Spleen (tissue), 11 donors: Measurements from ENCODE around the gene COBL. TPM values are rescaled to one million over a fixed set of nuclear protein-coding genes. Genes with fewer than 3 reads are reported as not detected.

Source experiments
- DNase-seq: peaks from one replicate; pipeline ENCODE4 v3.0.0-alpha.2; 2020
- H3K27ac ChIP-seq, 8 donors: fragments of 200-600 bp; sonication (generic) in 7 of 8; 1 replicate in 4 of 8; 2 replicates in 4 of 8; pipeline versions ENCODE4 v1.5.0 to v1.8.0; 2016 to 2021; ENCODE audit warnings: inconsistent platforms in 4 of 8, mild to moderate bottlenecking in 4 of 8, moderate library complexity in 1 of 8
- H3K27me3 ChIP-seq, 7 donors: fragments of 200-600 bp; sonication (generic) in 6 of 7; replicated peaks in 1 of 7; 1 replicate in 4 of 7; 2 replicates in 3 of 7; pipeline versions ENCODE4 v1.5.0 to v1.8.0; 2016 to 2021; ENCODE audit warnings: inconsistent platforms in 3 of 7, mild to moderate bottlenecking in 1 of 7
- H3K36me3 ChIP-seq, 6 donors: fragments of 200-600 bp; sonication (generic) in 5 of 6; 1 replicate in 4 of 6; 2 replicates in 2 of 6; pipeline versions ENCODE4 v1.5.0 to v1.8.0; 2016 to 2021; ENCODE audit warnings: inconsistent platforms in 2 of 6
- H3K4me1 ChIP-seq, 6 donors: fragments of 200-600 bp; sonication (generic) in 5 of 6; 1 replicate in 3 of 6; 2 replicates in 3 of 6; pipeline versions ENCODE4 v1.5.0 to v1.8.0; 2016 to 2021; ENCODE audit warnings: inconsistent platforms in 3 of 6
- H3K4me3 ChIP-seq, 8 donors: fragments of 200-600 bp; sonication (generic) in 7 of 8; 1 replicate in 4 of 8; 2 replicates in 4 of 8; pipeline versions ENCODE4 v1.5.0 to v1.8.0; 2016 to 2021; ENCODE audit warnings: inconsistent platforms in 4 of 8, mild to moderate bottlenecking in 4 of 8, moderate library complexity in 2 of 8
- H3K9me3 ChIP-seq, 8 donors: fragments of 200-600 bp; sonication (generic) in 7 of 8; 1 replicate in 4 of 8; 2 replicates in 4 of 8; pipeline versions ENCODE4 v1.5.0 to v1.8.0; 2016 to 2021; ENCODE audit warnings: inconsistent platforms in 4 of 8
- CTCF ChIP-seq, 11 experiments: fragments of 200-600 bp in 7 of 11; fragments of 450-650 bp in 4 of 11; sonication (generic) in 4 of 11; IDR thresholded peaks in 8 of 11; conservative IDR thresholded peaks in 3 of 11; 1 replicate in 7 of 11; 2 replicates in 4 of 11; pipeline versions ENCODE4 v1.4.0 to v1.8.0; 2016 to 2021; ENCODE audit warnings: antibody characterized with exemption in 11 of 11, inconsistent platforms in 4 of 11, mild to moderate bottlenecking in 1 of 11
- POLR2A ChIP-seq, 3 donors: fragments of 450-650 bp; IDR thresholded peaks; one replicate each; pipeline ENCODE4 v1.5.1; 2017; ENCODE audit warnings: antibody characterized with exemption in 3 of 3, mild to moderate bottlenecking in 1 of 3
- POLR2AphosphoS5 ChIP-seq, 3 donors: sonication (generic); formaldehyde crosslinking; IDR thresholded peaks; one replicate each; pipeline ENCODE4 v1.5.1; 2017; ENCODE audit warnings: antibody characterized with exemption in 3 of 3
- whole genome bisulfite sequencing, 5 donors: extraction: QIAGEN DNeasy Blood & Tissue Kit in 3 of 5; methylation state at CpG; one replicate each; pipeline versions ENCODE4 v1.1.5 to v1.1.7; 2013 to 2018; 5-methylcytosine and 5-hydroxymethylcytosine counted together
- intact Hi-C: fragments of 100-400 bp; cut with DNase I; formaldehyde crosslinking; loops from one replicate; pipeline ENCODE4 v1.15.0; 2023; ENCODE audit warnings: low total_unique reads
- polyA plus RNA-seq, 3 donors: library from polyadenylated mRNA; stranded (reverse); fragments of 200-250 nt; gene quantifications; one replicate each; pipeline ENCODE4 v1.2.1, GENCODE V29; 2013
- total RNA-seq, 7 donors: library from RNA; depleted of rRNA in 3 of 7; stranded (reverse); fragments of >200 nt in 3 of 7; fragmentation: NEBNext Ultra II Directional in 4 of 7; extraction: Animal tissue kit (Norgen Biotek cat#: 25700) in 4 of 7; gene quantifications; one replicate each; pipeline versions ENCODE4 v1.1.0 to v1.2.1, GENCODE V29; 2016 to 2021
- donor health status: healthy with polysubstance abuse.
- donor health status: DM: no; HTN: no; CAD: no; lungs with moderate emphysema.
- donor health status: DM: no; HTN: no; CAD: no.
- donor health status: Bipolar disorder and iron deficiency.
- donor health status: healthy.
- donor health status: DM: no; HTN: no; CAD: no.
- donor health status: DM: yes; HTN: yes; CAD: no.

The COBL gene
- total and polyA plus RNA-seq, 10 donors = 0.09 to 0.80 (median 0.57) TPM; not detected in 1

GRCh38 chr7:51235593-51236313 is 80.9 kb downstream of the COBL start:
- Histone ChIP-seq H3K27me3 (peaks cover 0 to 4% (median 0%) of the 10 kb centered on the region in 7 donors), H3K27ac (no peak overlapping the region), H3K4me3 (no peak overlapping the region), H3K9me3 (no peaks in the 10 kb centered on the region), H3K4me1 (no peaks in the 10 kb centered on the region), H3K36me3 (no peaks in the 10 kb centered on the region)
- DNase-seq = no peak
- TF ChIP-seq POLR2A (IDR thresholded peaks at IDR 0.05) = no peak
- no peak for TF ChIP-seq POLR2AphosphoS5 (IDR thresholded peaks at IDR 0.05)
- TF ChIP-seq CTCF (IDR thresholded peaks at IDR 0.05 in 8 of 11, conservative IDR thresholded peaks at IDR 0.05 in 3 of 11) = no peak
- intact Hi-C loops = no loop called here
- WGBS, 5 donors = 59 to 71% (median 65%) methylated on average over 10 of the region's 10 CpGs

- Histone ChIP-seq H3K9me3 (no peaks in the 10 kb centered on the region), H3K36me3 (no peaks in the 10 kb centered on the region), H3K4me1 (no peaks in the 10 kb centered on the region), H3K4me3 (no peak overlapping the region), H3K27ac (no peak overlapping the region), H3K27me3 (peaks cover 0 to 6% (median 0%) of the 10 kb centered on the region in 7 donors)
- intact Hi-C loops = no loop called here
- no peak for DNase-seq
- 81 to 89% (median 86%) methylated on average over 8 of the region's 8 CpGs for WGBS, 5 donors
- TF ChIP-seq POLR2A (IDR thresholded peaks at IDR 0.05) = no peak
- no peak for TF ChIP-seq CTCF (IDR thresholded peaks at IDR 0.05 in 8 of 11, conservative IDR thresholded peaks at IDR 0.05 in 3 of 11)
- no peak for TF ChIP-seq POLR2AphosphoS5 (IDR thresholded peaks at IDR 0.05)
These were observed 81.8 kb downstream of the COBL start for GRCh38 chr7:51234609-51235308.

DNA sequence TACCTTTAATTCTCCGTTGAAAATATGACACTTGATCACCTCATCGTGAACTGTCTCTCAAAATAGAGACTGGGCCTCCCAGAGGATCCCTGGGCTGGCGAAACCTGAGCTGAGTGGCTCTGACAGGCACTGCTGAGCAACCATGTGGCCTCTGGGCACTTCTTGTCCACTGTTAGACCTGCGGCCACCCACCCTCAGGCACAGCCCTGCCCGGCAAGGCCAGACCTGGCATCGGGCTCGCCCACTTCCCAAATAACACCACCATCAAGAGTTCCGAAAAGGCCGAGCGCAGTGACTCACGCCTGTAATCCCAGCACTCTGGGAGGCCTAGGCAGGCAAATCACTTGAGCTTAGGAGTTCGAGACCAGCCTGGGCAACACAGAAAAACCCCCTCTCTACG is 82.5 kb downstream of the COBL start:
- H3K9me3 ChIP-seq = no peaks in the 10 kb centered on the region
- no peaks in the 10 kb centered on the region for H3K36me3 ChIP-seq
- H3K4me3 ChIP-seq = no peak overlapping the region
- no peak for DNase-seq
- intact Hi-C loops = no loop called here
- WGBS, 5 donors = 87 to 95% (median 91%) methylated on average over 13 of the region's 13 CpGs
- H3K4me1 ChIP-seq = no peaks in the 10 kb centered on the region
- TF ChIP-seq CTCF (IDR thresholded peaks at IDR 0.05 in 8 of 11, conservative IDR thresholded peaks at IDR 0.05 in 3 of 11) = no peak
- TF ChIP-seq POLR2AphosphoS5 (IDR thresholded peaks at IDR 0.05) = no peak
- no peak for TF ChIP-seq POLR2A (IDR thresholded peaks at IDR 0.05)
- H3K27ac ChIP-seq = no peak overlapping the region
- peaks cover 0 to 10% (median 0%) of the 10 kb centered on the region in 7 donors for H3K27me3 ChIP-seq

DNA sequence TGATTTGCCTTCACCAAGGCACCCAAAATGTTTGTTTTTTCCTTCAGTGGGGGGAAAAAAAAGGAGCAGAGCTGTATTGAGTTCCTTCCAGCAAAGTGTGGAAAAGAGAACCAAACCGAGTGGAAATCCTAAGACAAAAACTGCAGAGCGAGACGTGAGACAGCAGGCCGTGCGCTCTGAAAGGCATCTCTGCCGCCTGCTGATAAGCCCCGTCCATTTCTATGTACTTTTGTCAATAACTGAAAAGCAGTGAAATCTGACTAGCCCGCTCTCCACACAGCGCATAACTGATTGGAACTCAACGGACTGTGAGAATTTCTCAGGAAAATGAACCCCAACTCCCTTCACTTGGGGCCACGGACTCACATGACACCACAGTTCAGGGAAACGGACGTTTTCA is 83.2 kb downstream of the COBL start:
- no peaks in the 10 kb centered on the region for H3K4me1 ChIP-seq
- no peak overlapping the region for H3K27ac ChIP-seq
- 80 to 89% (median 85%) methylated on average over 13 of the region's 13 CpGs for WGBS, 5 donors
- no peaks in the 10 kb centered on the region for H3K9me3 ChIP-seq
- intact Hi-C loops = no loop called here
- H3K27me3 ChIP-seq = peaks cover 0 to 10% (median 0%) of the 10 kb centered on the region in 7 donors
- DNase-seq = no peak
- H3K4me3 ChIP-seq = no peak overlapping the region
- H3K36me3 ChIP-seq = no peaks in the 10 kb centered on the region
- TF ChIP-seq POLR2AphosphoS5 (IDR thresholded peaks at IDR 0.05) (no peak), CTCF (IDR thresholded peaks at IDR 0.05 in 8 of 11, conservative IDR thresholded peaks at IDR 0.05 in 3 of 11) (no peak), POLR2A (IDR thresholded peaks at IDR 0.05) (no peak)
